MCF 10A (cell line): Measurements from ENCODE around the gene CDK5RAP1. TPM values are rescaled to one million over a fixed set of nuclear protein-coding genes. Genes with fewer than 3 reads are reported as not detected.
"Not testable (repeated sequence)": the region's sequence is repeated elsewhere in the genome, so short reads cannot be mapped to it uniquely, and the experiment has no call there.

Source experiments
- BruUV-seq: library from RNA; stranded (reverse); fragments of 400-500 nt; replicated peaks from 2 replicates; lab custom pipeline; 2021; lab: Mats Ljungman, UMichigan
- CTCF ChIA-PET: fragments of 300-600 bp; sonication (Branson Sonifier 250); formaldehyde crosslinking; extraction: SDS; loops from one replicate; lab custom pipeline; 2021; ENCODE audit warnings: antibody characterized with exemption, inconsistent platforms; lab: Yijun Ruan, JAX
- POLR2A ChIA-PET: fragments of 300-600, 350-650 bp; sonication (Branson Sonifier 250); formaldehyde crosslinking; extraction: SDS; loops from one replicate; lab custom pipeline; 2020; ENCODE audit warnings: antibody characterized with exemption, inconsistent platforms; lab: Yijun Ruan, JAX
- DNase-seq: peaks from one replicate; pipeline ENCODE4 v3.0.0-alpha.2; 2018; ENCODE audit not compliant: unreplicated experiment
- H3K27ac Mint-ChIP-seq: one replicate; pipeline ENCODE4 v1.8.0; 2022; ENCODE audit warnings: mild to moderate bottlenecking, low read depth, mixed read lengths; ENCODE audit not compliant: unreplicated experiment
- H3K27me3 Mint-ChIP-seq: one replicate; pipeline ENCODE4 v1.8.0; 2022; ENCODE audit warnings: mixed read lengths; ENCODE audit not compliant: insufficient read depth, unreplicated experiment
- H3K36me3 Mint-ChIP-seq: one replicate; pipeline ENCODE4 v1.8.0; 2022; ENCODE audit warnings: mild to moderate bottlenecking, moderate library complexity, mixed read lengths; ENCODE audit not compliant: insufficient read depth, unreplicated experiment
- H3K4me1 Mint-ChIP-seq: one replicate; pipeline ENCODE4 v1.8.0; 2022; ENCODE audit warnings: mixed read lengths; ENCODE audit not compliant: insufficient read depth, unreplicated experiment
- H3K4me3 Mint-ChIP-seq: one replicate; pipeline ENCODE4 v1.8.0; 2022; ENCODE audit warnings: mild to moderate bottlenecking, moderate library complexity, mixed read lengths; ENCODE audit not compliant: unreplicated experiment
- H3K9me3 Mint-ChIP-seq: one replicate; pipeline ENCODE4 v1.8.0; 2022; ENCODE audit warnings: mixed read lengths; ENCODE audit not compliant: unreplicated experiment
- intact Hi-C: fragments of 100-400 bp; cut with micrococcal nuclease; formaldehyde crosslinking; loops from 2 replicates; pipeline ENCODE4 v1.14.1; 2022
- total RNA-seq: library from RNA; stranded (reverse); gene quantifications from 2 replicates; pipeline ENCODE4 v1.2.3, GENCODE V29; 2022
- TF ChIP-seq, protein P1 (sequence below): fragments of 200-600 bp; IDR thresholded peaks from one replicate; pipeline ENCODE4 v1.8.0; 2022; ENCODE audit warnings: antibody characterized with exemption, mild to moderate bottlenecking; ENCODE audit not compliant: unreplicated experiment

CDK5RAP1 gene
- total RNA-seq, 1 experiment from 2014 or later: 41.0 TPM

DNA sequence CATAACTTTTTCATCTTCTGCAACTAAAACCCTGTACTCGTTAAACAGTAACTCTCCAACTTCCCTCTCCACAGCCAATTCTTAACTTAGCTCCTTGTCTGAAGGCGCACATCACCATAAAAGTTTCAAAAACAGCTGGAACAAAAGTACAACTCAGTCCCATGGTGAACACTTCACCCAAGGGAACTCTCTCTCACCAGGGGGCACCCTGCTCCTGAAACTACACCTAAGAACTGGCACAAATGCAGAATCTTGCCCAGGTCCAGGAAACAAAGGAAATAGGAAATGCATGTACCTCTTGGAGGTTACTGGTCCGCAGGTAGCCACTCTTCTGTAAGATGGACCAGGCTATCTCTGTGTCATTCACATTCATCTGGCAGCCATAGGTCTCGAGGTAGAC is 6.6 kb downstream of the CDK5RAP1 start:
- H3K4me3 Mint-ChIP-seq: no peak overlapping the region
- no peak overlapping the region for H3K27ac Mint-ChIP-seq
- intact Hi-C loops: no loop called here
- CTCF ChIA-PET: interaction anchor here (0.6 to 0.7 kb wide), 3 partner anchors 18 to 275 kb away, joined by 3 to 5 read pairs (median 3); no protein-coding TSS in a partner anchor
- TF ChIP-seq, protein P1, sequence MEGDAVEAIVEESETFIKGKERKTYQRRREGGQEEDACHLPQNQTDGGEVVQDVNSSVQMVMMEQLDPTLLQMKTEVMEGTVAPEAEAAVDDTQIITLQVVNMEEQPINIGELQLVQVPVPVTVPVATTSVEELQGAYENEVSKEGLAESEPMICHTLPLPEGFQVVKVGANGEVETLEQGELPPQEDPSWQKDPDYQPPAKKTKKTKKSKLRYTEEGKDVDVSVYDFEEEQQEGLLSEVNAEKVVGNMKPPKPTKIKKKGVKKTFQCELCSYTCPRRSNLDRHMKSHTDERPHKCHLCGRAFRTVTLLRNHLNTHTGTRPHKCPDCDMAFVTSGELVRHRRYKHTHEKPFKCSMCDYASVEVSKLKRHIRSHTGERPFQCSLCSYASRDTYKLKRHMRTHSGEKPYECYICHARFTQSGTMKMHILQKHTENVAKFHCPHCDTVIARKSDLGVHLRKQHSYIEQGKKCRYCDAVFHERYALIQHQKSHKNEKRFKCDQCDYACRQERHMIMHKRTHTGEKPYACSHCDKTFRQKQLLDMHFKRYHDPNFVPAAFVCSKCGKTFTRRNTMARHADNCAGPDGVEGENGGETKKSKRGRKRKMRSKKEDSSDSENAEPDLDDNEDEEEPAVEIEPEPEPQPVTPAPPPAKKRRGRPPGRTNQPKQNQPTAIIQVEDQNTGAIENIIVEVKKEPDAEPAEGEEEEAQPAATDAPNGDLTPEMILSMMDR: no peak
- no peaks in the 10 kb centered on the region for H3K9me3 Mint-ChIP-seq
- no peaks in the 10 kb centered on the region for H3K27me3 Mint-ChIP-seq
- H3K36me3 Mint-ChIP-seq: peaks cover 74% of the 10 kb centered on the region
- no peaks in the 10 kb centered on the region for H3K4me1 Mint-ChIP-seq
- POLR2A ChIA-PET: no interaction called here
- BruUV-seq: no TSS peak
- DNase-seq: no peak

DNA sequence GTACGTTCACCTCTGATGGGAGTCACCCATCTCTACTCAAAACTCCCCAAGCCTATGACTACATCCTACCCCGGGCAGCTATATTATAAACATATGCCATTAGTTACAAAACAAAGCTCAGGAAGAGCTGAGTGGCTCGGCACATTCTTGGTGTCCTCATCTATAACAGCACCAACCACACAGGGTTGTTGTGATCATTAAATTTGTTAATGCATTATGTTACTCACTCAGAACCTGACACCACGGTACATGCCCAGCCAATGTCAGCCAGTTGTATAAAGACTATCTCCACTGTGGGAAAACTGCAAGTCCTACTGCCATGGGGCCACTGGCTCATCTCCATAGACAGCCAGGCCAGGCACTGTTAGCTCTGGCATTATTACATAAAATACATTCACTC is 7.7 kb downstream of the CDK5RAP1 start:
- H3K36me3 Mint-ChIP-seq: peaks cover 76% of the 10 kb centered on the region
- intact Hi-C loops: no loop called here
- DNase-seq: no peak
- TF ChIP-seq, protein P1: no peak
- no peak overlapping the region for H3K27ac Mint-ChIP-seq
- no peaks in the 10 kb centered on the region for H3K4me1 Mint-ChIP-seq
- ChIA-PET CTCF (interaction anchor here (0.6 to 1.3 kb wide), 3 partner anchors 273 to 706 kb away, joined by 3 to 4 read pairs (median 3); no protein-coding TSS in a partner anchor), POLR2A (no interaction called here)
- no peaks in the 10 kb centered on the region for H3K27me3 Mint-ChIP-seq
- no TSS peak for BruUV-seq
- H3K9me3 Mint-ChIP-seq: no peaks in the 10 kb centered on the region
- no peak overlapping the region for H3K4me3 Mint-ChIP-seq

DNA sequence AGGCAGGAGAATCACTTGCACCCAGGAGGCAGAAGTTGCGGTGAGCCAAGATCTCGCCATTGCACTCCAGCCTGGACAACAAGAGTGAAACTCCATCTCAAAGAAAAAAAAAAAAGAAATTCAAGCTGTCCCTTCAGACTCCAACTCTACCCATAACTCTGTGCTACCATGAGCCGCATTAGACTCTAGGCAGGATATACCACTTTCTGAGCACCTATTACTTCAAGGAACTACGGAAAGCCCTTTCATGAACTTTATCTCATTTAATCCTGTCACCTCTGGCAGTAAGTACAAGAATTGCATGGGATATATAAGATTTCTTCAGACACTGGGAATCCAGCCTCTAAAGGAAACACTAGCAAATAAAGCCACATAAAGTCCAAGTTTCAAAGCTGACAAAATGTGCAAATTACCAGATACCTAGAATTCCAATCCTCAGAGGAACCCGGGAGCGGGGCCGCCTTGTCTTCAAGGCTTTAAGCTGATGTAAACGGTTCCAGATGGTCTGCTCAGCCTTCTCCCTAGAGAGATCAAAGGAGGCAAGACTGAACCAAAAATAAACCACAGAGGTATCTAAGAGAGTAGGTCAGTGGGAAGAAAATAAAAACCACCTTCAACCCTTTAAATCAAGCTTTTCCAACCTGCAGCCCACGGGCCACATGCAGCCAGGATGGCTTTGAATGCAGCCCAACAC is 9.4 kb downstream of the CDK5RAP1 start:
- POLR2A ChIA-PET: interaction anchor here (0.6 to 1.9 kb wide), 4 partner anchors 8 to 15 kb away, joined by 4 to 5 read pairs (median 4); partner anchors contain the start of gene CDK5RAP1
- CTCF ChIA-PET: no interaction called here
- Mint-ChIP-seq H3K36me3 (peaks cover 78% of the 10 kb centered on the region), H3K27me3 (no peaks in the 10 kb centered on the region), H3K9me3 (no peaks in the 10 kb centered on the region), H3K27ac (no peak overlapping the region), H3K4me1 (peaks cover 7% of the 10 kb centered on the region), H3K4me3 (no peak overlapping the region)
- no peak for DNase-seq
- TF ChIP-seq, protein P1: no peak
- intact Hi-C loops: no loop called here
- no TSS peak for BruUV-seq

DNA sequence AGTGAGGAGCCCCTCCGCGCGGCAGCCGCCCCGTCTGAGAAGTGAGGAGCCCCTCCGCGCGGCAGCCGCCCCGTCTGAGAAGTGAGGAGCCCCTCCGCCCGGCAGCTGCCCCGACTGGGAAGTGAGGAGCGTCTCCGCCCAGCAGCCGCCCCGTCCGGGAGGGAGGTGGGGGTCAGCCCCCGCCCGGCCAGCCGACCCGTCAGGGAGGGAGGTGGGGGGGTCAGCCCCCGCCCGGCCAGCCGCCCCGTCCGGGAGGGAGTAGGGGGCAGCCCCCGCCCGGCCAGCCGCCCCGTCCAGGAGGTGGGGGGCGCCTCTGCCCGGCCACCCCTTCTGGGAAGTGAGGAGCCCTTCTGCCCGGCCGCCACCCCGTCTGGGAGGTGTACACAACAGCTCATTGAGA is 12.0 kb downstream of the CDK5RAP1 start:
- H3K9me3 Mint-ChIP-seq, H3K27ac Mint-ChIP-seq, H3K4me3 Mint-ChIP-seq, BruUV-seq, CTCF ChIA-PET, POLR2A ChIA-PET, intact Hi-C loops, DNase-seq, H3K27me3 Mint-ChIP-seq, H3K4me1 Mint-ChIP-seq: not testable (repeated sequence)
- peaks cover 69% of the 10 kb centered on the region for H3K36me3 Mint-ChIP-seq
